ENCODE measurements around the gene SPRING1.

DNA sequence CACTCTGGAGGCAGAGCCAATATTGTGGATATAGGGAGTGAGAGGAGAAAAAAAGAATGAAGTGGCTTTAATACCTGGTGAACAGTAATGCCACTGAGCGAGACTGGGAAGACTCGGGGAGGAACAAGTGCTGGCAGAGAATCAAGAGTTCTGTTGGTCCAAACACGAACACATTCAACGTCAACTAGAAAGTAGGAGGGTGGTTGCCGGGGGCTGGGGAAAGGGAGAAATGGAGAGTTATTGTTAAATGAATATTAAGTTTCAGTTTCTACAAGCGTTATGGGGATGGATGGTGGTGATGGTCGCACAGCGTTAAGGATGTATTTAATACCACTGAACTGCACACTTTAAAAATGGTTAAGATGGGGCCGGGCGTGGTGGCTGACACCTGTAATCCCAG is 2.8 kb downstream of the SPRING1 start:
- TF ChIP-seq EZH2 (IDR thresholded peaks at IDR 0.05; ENCODE audit: insufficient read depth, poor library complexity, severe bottlenecking) (no peak), EZH2phosphoT487 (IDR thresholded peaks at IDR 0.05; ENCODE audit: insufficient read depth, low read depth) (no peak)

Data from GM23248 (cell line).